ENCODE measurements around the gene BLACAT1.

DNA sequence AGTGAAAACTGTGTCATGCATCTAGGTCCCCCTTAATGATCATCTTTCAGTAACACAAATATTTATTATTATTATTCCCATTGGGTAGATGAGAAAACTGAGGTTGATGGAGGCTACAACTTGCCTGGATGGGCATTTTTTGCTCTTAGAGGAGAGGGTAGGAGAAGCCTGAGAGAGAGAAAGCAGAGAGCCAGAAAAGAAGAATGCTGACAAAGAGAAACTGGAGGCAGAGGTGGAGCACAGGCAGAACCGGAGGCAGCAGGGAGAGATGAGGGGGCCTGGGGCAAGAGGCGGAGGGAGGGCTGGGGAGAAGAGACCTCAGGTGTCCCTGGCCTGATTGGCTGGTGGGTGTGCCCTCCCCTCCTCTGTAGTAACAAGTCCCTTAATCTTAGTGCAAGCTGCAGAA lies 4.1 kb downstream of the BLACAT1 start:
- TF ChIP-seq CTCF (IDR thresholded peaks at IDR 0.05) (no peak), POLR2A (IDR thresholded peaks at IDR 0.05) (no peak)

Measured in tibial nerve (tissue), 3 donors.